ENCODE measurements around the gene NCLN.
A peak's percentile ranks its signal among the peaks of the same experiment; 100 is the strongest.
"Not testable (repeated sequence)": the region's sequence is repeated elsewhere in the genome, so short reads cannot be mapped to it uniquely, and the experiment has no call there.

Gene NCLN

DNA sequence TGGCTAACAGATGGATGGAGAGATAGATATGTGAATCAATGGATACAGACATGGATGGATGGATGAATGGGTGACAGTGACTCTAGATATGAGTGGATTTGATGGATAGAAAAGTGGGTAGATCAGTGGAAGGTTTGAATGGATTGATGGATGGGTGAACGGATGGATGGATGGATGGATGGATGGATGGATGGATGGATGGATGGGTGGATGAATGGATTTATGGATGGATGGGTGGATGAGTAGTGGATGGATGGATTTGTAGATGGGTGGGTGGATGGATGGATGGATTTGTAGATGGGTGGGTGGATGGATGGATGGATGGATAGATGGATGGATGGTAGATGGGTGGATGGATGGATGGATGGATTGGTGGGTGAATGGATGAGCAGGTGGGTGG, 45.6 kb downstream of the NCLN start:
- DNase-seq = no peak

- no peak for DNase-seq
Measured at GRCh38 chr19:3233116-3233515, 47.4 kb downstream of the NCLN start.

- no peak for DNase-seq
Measured at GRCh38 chr19:3233831-3234230, 48.1 kb downstream of the NCLN start.

DNA sequence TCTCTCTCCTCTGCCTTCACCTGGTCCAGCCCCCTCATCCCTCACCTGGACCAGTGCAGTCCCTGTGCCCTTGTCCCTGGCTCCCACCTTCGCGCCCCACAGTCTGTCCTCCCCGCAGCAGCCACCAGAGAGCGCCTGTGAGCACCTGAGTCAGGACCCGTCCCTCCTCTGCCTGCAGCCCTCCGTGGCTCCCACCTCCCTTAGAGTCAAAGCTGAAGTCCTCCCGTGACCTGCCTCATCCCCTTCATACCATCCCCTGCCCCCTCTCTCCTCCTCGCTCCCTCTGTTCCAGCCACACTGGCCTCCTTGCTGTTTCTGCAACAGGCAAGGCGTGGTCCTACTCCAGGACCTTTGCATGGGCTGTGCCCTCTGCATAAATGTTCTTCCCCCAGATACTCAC, 49.1 kb downstream of the NCLN start:
- DNase-seq = no peak

DNA sequence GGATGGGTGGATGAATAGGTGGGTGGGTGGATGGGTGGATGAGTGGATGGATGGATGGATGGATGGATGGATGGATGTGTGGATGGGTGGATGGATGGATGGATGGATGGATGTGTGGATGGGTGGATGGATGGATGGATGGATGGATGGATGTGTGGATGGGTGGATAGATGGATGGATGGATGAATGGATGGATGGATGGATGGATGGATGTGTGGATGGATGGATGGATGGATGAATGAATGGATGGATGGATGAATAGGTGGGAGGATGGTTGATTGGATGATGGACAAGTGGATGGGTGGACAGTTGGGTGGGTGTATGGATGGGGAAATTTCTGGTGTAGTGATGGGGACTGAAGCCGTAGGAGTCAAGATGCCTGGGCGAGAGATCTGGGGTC, 49.9 kb downstream of the NCLN start:
- not testable (repeated sequence) for DNase-seq

GRCh38 chr19:3236272-3236671, 50.5 kb downstream of the NCLN start:
- DNase-seq = no peak

- DNase-seq = no peak
Measured at GRCh38 chr19:3238066-3238561, 52.4 kb downstream of the NCLN start.

GRCh38 chr19:3239367-3239766, 53.6 kb downstream of the NCLN start:
- no peak for DNase-seq

DNA sequence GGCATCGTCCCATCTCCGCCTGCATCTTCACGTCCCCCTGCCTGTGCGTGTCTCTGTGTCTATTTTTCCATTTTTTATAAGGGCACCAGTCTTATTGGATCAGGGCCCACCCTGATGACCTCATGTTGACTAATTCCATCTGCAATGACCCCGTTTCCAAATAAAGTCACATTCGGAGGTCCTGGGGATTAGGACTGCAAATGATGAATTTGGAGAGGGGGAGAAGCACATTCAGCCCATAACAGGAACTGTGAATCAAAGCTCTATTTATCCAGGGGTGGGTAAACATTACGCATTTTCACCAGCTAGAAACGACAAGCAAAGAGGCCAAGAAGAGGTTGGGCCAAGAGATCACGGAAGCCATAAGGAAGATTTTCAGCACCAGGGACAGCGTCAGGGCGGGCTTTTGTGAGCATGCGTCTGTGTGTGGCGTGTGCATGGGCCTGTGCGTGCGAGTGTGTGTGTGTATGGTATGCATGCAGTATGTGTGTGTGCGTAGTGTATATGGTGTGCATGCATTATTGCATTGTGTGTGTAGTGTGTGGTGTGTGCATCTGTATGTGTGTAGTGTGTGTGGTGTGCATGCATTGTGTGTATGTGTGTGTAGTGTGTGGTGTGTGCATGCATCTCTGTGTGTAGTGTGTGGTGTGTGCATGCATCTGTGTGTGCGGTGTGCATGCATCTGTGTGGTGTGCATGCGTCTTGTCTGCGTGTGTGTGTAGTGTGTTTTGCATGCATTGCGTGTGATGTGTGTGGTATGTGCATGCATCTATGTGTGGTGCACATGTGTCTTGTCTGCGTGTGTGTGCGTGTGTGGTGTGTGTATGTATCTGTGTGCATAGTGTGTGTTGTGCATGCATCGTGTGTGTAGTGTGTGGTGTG, 58.3 kb downstream of the NCLN start:
- no peak for DNase-seq

- DNase-seq = no peak
Measured at GRCh38 chr19:3245050-3245449, 59.3 kb downstream of the NCLN start.

GRCh38 chr19:3248728-3249326, 63.1 kb downstream of the NCLN start:
- DNase-seq = no peak

GRCh38 chr19:3249408-3249807, 63.7 kb downstream of the NCLN start:
- DNase-seq = no peak

- peak; percentile 14 for DNase-seq
Measured at GRCh38 chr19:3250675-3251074, 64.9 kb downstream of the NCLN start.

- no peak for DNase-seq
Measured at GRCh38 chr19:3251229-3251628, 65.5 kb downstream of the NCLN start.

DNA sequence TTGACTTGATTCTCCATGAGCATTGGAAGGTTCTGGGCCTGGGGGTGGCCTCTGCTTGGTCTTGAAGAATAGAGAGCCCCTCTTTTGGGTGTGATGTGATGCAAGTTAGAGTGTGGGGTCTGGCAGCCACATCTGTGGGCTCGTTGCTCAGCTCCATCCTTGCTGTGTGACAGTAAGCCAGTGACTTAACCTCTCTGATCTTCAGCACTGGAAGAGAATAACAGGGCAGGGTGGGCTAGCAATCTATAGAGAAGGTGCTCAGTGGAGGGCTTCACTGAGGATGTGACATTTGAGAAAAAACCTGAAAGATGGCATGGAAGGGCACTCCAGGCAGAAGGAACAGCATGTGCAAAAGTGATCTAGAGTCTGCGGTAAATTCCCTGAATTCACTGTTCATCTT, 66.9 kb downstream of the NCLN start:
- DNase-seq = no peak

DNA sequence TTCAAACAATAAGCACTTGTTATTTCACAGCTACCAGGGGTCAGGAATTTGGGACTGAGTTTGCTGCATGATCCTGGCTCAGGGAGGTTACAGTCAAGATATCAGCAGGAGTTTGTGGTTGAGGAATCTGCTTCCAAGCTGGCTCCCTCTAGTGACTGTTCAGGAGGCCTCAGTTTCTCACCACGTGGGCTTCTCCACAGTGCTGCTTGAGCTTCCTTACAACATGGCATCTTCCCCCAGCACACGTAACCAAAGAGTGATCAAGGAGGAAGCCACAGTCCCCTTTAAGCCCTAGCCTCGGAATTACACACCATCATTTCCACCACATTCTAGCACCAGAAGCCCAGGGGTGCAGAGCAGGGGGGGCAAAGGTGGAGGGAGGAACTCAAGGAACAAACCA, 67.5 kb downstream of the NCLN start:
- DNase-seq = no peak

DNA sequence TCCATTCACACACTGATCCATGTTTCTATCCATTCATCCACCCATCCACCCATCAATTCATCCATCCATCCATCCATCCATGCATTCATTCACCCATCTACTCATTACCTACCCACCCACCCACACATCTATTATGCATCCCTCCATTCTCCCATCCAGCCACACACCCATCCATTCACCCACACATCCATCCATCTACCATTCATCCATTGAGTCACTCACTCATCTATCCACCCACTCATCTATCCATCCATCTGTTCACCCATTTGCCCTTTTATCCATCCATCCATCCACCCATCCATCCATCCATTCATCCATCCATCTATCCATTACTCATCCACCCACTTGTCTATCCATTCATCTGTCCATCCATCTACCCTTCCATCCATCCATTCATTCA, 68.8 kb downstream of the NCLN start:
- DNase-seq = no peak

- no peak for DNase-seq
Measured at GRCh38 chr19:3257071-3257470, 71.3 kb downstream of the NCLN start.

All from NCI-H1694 (cell line).